ENCODE measurements around the gene WNT7A.

WNT7A gene

DNA sequence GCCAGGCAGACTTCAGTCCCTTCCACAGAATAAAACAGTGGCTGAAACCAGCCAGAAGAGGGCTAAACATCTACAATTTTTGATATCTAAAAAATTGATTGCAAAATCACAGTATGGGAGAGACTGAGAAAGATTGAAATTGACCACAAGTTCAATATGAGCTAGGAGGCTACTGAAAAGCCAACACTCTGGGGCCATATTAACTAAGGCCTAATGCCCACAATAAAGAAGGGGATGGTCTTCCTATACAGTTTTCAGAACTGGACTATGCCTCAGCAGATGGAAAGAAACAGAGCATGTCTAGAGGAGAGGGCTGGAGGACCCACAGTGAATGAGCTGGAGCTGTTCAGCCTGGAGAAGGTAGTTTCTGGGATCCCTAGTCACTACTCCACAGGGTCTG lies 53.2 kb downstream of the WNT7A start:
- no peak for DNase-seq (ENCODE audit: low read depth)

DNA sequence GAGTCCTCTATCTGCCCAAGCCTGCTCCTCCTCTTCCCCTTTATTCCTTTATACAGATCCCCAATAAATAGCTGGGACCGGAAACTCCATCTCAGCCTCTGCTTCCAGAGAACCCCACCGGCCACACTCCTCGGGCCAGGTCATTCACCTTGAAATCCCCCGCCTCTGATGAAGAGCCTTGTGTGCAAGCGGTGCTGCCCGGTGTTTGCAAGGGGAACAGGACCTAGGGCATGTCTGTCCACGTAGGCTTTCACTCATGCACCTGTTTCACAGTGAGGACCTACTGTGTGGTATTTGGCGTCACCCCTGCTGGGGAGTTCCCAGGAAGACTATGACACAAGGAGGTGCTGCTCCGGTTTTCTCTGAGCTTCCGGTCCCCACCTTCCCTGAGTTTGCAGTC lies 54.0 kb downstream of the WNT7A start:
- no peak for DNase-seq (ENCODE audit: low read depth)

- no peak for DNase-seq (ENCODE audit: low read depth)
These were observed 54.6 kb downstream of the WNT7A start for GRCh38 chr3:13825311-13825579.

DNA sequence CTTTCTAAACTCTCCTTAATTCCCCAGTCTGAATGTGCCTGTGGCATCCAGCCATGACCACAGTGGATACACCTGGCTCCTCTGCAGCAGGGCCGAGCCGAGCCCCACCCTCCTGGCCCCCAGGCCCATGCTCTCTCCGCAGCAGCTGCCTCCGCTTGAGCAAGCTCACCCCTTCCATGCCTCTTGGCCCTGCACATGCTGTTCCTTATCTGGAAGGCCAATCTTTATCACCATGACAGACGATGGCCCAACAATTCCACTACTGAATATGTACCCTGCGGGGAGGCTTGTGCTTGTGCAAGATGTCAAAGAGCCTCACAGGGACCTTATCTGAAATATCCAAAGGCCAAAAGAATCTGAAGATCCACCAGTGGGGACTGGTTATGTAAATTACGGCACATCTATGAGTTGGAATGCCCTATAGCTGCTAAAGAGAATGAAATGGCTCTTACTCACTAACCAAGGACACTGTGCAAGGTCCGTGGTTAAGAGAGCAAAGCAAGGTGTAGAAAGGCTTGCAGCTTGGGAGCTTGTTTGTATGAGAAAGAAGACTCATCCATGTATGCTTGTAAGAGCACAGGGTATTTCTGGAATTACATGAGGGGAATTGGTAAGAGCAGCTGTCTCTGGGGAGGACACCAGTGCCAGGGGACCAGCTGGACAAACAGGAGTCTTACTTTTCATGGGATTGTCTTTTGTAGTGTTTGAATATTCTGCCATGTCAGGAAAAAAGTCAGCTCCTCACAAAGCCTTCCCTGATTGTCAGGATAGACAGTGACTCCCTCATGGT lies 55.2 kb downstream of the WNT7A start:
- no peak for DNase-seq (ENCODE audit: low read depth)

- DNase-seq (ENCODE audit: low read depth), result no peak
These were observed 56.2 kb downstream of the WNT7A start for GRCh38 chr3:13823692-13824091.

DNA sequence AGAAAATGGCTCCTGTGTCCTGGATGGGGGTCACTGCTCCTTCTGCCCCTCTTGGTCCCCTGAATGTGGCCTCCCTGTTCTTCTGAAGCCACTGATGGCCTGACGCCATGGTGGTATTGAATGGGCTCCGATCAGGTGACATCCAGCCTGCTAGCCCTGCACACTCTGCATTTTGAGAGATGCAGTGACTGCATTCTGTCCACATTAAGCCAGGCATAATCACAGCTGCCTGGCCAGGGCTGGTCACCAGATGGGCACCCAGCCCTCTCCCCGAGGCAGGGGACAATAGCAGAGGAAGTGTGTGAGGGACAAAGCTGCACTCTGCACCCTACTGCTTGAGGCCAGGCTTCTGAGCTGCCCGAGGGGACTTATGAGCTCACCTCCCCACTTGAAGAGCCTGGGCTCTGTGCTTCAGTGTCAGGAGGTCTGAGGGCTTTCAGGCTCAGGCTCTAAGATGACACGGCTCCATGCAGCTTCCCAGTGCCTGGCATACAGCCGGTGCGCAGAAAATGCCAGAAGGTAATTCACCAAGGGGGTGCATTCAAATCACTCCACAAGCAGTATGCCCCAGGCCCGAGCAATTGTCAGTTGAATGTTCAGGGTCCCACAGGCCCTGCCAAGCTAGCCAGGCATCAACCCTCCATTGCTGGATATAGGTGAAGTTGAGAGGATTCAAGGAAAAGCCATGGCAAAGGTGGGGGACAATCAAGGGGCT lies 56.8 kb downstream of the WNT7A start:
- no peak for DNase-seq (ENCODE audit: low read depth)

DNA sequence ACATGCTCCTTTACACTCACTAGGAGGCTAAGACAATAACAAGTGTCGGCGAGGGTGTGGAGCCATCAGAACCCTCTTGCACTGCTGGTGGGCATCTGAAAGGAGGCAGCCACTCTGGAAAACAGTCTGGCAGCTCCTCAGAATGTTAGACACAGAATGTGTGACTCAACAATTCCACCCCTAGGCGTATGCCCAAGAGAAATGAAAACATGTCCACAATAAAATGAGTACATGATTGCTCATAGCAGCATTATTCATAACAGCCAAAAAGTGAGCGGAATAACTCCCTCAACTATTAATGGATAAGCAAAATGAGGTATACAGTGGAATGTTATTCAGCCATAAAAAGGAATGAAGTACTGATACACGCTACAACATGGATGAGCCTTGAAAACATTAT lies 57.8 kb downstream of the WNT7A start:
- DNase-seq (ENCODE audit: low read depth), result no peak

- no peak for DNase-seq (ENCODE audit: low read depth)
These were observed 58.7 kb downstream of the WNT7A start for GRCh38 chr3:13821126-13821525.

- no peak for DNase-seq (ENCODE audit: low read depth)
These were observed 61.0 kb downstream of the WNT7A start for GRCh38 chr3:13818919-13819318.

DNA sequence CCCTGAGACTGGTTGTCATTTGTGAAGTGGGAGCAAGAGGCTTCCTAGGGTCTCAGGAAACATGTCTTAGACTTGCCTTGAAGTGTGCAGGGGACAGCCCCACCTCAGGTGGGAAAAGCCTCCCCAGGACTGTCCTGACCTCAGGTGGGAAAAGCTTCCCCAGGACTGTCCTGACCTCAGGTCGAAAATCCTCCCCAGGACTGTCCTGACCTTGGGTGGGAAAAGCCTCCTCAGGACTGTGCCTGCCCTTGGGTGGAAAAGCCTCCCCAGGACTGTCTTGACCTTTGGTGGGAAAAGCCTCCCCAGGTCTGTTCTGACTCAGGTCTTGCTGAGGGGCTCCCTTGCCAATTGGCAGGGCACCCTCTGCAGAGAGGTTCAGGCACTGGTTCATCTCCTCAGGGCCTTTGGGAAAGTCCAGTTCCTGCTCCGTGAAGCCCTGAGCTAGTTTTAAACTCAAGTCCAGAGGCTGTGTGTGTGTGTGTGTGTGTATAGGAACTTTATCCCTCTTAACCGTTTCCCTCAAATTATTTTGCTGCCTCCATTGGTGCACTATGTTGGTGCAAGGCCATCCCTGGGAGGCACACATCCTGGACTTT lies 64.7 kb downstream of the WNT7A start:
- no peak for DNase-seq (ENCODE audit: low read depth)

GRCh38 chr3:13812034-13812471 lies 67.8 kb downstream of the WNT7A start:
- no peak for DNase-seq (ENCODE audit: low read depth)

- no peak for DNase-seq (ENCODE audit: low read depth)
These were observed 68.3 kb downstream of the WNT7A start for GRCh38 chr3:13811614-13812013.

- no peak for DNase-seq (ENCODE audit: low read depth)
These were observed 71.3 kb downstream of the WNT7A start for GRCh38 chr3:13808550-13808949.

DNA sequence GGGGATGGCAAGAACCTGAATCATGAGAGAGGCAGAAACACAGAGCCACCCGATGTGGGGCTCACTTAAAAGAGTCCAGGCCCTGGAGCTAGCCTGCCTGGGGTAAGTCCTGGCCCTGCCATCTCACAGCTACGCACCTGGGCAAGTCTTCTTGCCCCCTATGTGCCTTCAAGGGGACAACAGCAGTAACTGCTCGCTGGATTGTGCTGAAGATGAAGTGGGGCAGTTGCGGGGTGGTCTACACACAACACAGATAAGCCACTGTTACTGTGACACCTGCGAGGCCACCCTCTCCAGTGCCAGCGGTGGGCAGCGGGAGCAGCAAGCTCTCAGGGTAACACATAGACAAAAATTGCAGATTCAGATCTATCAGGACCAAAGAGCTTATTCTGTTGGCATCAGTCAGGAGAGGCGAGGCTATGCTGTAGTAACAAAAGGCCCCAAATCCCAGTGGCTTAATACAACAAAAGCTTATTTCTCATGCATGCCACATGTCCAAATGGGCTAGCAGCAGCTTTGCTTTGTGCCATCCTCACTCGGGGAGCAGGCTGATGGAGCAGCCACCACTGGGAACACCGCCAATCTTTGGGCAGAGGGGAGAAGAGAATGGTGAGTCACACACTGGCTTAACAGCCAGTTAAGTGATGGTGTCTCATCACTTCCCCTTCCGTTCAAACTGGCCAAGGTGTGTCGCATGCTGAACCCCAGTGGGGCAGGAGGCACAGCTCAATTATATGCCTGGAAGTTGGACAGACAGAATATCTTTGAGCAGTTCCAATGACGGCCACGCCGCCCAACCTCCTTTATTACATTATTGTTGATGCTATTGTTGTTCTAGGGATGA lies 78.3 kb downstream of the WNT7A start:
- DNase-seq (ENCODE audit: low read depth), result no peak

DNA sequence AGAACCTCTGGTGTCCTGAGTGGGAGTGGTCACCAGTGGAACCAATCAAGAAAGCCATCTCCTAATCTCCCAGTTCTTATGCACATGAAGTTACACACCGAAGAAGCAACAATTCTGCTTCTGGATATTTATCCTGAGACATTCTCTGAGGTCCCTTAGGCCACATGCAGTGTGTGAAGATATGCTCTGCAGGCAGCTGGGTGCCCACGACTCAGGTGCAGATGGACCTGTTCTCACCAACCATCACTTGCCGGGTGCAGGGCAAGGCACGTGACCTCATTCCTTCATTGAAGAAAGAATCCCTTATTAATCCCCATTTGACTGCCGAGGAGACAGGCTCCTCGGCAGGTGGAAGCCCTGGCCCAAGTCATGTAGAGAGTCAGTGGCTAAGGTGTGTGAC lies 79.8 kb downstream of the WNT7A start:
- DNase-seq (ENCODE audit: low read depth), result no peak

DNA sequence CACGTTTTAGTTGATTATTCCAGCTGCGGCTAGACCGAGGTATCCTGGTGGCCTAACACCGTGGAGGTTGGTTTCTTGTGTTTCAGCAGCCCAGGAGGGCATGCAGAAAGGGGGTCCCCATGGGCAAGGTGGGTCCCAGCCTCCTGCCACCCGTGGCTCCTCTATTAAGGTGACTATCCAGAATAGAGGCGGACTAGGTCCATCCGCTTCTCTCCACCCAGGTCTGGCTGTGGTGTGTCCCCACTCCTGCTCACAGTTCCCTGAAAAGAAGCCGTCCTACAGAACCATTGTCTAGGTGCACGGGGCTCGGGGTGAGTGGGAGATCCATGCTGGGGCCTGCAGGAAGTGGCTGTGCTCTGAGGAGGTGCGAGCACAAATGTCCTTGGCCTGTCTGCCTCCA lies 81.5 kb downstream of the WNT7A start:
- DNase-seq (ENCODE audit: low read depth), result no peak

DNA sequence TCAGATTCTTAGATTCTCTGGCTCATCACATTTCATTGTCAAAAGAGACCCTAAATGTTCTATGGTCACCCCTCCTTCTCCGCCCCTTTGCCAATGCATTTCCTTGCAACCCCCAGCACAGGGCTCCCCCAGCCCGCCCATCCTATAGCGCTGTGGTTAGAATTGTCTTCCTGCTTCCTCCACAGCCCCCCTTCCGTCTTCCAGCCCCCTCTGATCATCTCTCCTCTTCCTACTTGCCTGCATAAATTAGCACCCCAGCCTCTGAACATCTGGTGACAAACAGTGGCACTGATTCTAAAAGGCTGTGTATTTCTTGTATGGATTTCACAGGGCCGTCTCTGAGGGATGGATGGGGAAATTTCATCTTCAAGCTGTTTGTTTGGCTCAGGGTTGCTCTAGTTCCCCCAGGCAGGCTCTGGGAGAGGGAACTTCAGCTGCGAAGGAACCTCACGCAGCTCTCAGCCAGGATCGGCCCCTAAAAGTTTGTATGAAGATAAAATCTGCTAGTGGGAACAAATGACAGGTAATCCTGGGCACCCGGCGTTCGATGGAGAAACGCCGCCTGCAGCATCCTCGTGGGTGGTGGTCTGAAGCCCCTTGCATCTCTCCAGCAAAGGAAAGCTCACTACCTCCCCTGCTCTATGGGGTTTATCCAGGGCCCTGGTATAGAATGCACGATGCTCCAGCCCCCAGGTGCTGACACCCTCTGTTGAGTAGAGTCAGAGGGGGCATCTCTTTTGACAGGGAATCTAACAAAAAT lies 83.0 kb downstream of the WNT7A start:
- no peak for DNase-seq (ENCODE audit: low read depth)

- no peak for DNase-seq (ENCODE audit: low read depth)
These were observed 84.1 kb downstream of the WNT7A start for GRCh38 chr3:13795816-13796215.

DNA sequence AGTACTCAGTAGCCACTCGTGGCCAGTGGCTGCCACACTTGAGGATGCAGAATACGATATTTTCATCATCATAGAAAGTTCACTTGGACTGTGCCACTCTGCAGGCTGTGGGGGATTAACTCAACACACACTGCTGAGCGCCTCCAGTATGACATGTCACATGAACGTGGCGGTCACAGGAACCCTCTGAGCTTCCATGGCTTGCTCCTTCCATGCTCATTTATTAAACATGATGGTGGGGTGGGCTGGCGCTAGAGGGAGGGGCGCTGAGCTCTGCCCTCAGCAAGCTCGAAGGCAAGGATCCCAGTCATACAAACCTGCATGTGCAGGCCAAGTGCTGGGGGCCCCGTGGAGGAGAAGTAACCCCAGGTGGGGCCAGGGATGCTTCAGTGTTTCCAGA lies 85.5 kb downstream of the WNT7A start:
- DNase-seq (ENCODE audit: low read depth), result no peak

- no peak for DNase-seq (ENCODE audit: low read depth)
These were observed 86.4 kb downstream of the WNT7A start for GRCh38 chr3:13793451-13793850.

DNA sequence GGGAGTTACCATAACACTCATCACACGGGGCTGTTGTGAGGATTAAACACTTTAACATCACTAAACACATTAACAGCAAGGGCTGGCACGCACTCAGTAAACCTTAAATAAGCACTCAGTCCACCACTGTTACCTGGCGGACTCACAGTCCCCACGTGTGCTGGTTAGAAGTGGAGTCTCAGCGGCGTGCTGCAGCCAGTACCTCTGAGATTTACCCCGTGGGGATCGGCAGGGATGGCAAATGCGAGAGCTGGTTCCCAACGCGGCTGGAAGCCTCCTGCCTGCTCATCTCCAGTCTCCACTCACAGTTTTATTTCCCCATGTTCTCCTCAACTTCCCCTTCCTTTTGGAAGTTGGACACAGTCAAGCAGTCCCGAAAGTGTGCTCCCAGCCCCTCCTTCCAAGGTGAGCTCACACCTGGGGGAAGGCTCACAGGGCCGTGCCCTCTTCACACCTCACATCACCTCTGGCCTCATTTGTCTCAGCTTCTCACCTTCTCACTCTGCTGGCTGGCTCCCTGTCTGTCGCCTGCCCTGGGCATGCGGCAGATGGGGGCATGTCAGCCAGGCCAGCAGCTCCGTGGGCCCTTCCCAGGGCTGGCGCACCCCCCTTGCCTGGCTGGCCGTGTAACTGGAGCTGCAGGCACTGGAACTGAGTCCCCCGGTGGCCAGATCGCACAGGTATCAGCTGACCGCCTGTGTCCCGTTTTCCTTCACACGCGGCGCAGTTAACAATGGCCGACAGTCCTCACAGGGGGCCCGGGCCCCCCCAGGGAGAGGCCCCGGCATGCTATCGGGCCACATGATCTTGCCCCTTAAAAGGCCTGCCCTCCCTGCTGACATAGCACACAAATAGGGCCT lies 87.1 kb downstream of the WNT7A start:
- no peak for DNase-seq (ENCODE audit: low read depth)

Data from activated T-cell treated with anti-CD3 and anti-CD28 coated beads for 48 hours (primary cell).